Mesenchymal stem cell (in vitro differentiated cells and primary cell): ENCODE measurements around the gene TRIM61. TPM values are rescaled to one million over a fixed set of nuclear protein-coding genes. Genes with fewer than 3 reads are reported as not detected.
A peak's percentile ranks its signal among the peaks of the same experiment; 100 is the strongest.
"Not testable (repeated sequence)": the region's sequence is repeated elsewhere in the genome, so short reads cannot be mapped to it uniquely, and the experiment has no call there.

ENCODE experiments used
- DNase-seq: peaks from one replicate; pipeline ENCODE4 v3.0.0-alpha.2; 2013
- H2AFZ ChIP-seq: one replicate; pipeline ENCODE4 v1.6.1; 2013; ENCODE audit warnings: low read depth, mild to moderate bottlenecking, control low read depth, inconsistent platforms, low read length, moderate library complexity
- H2AK5ac ChIP-seq: 2 replicates; pipeline ENCODE4 v1.6.1; 2013; ENCODE audit warnings: low read length, moderate library complexity, mild to moderate bottlenecking, inconsistent platforms; ENCODE audit not compliant: severe bottlenecking
- H2BK120ac ChIP-seq: one replicate; pipeline ENCODE4 v1.6.1; 2013; ENCODE audit warnings: low read depth, mild to moderate bottlenecking, inconsistent platforms, low read length, moderate library complexity
- H2BK12ac ChIP-seq, 2 experiments: one replicate each; pipeline ENCODE4 v1.6.1; 2013; ENCODE audit warnings: inconsistent platforms in 2 of 2, low read length in 2 of 2, mild to moderate bottlenecking in 2 of 2, moderate library complexity in 2 of 2, control low read depth in 1 of 2
- H2BK15ac ChIP-seq: one replicate; pipeline ENCODE4 v1.6.1; 2013; ENCODE audit warnings: mild to moderate bottlenecking, low read depth, inconsistent platforms; ENCODE audit not compliant: poor library complexity, severe bottlenecking
- H2BK5ac ChIP-seq: 2 replicates; pipeline ENCODE4 v1.6.1; 2013; ENCODE audit warnings: low read depth, mild to moderate bottlenecking, low read length, control low read depth, inconsistent platforms; ENCODE audit not compliant: poor library complexity, severe bottlenecking
- H3K14ac ChIP-seq, 2 experiments: one replicate each; pipeline ENCODE4 v1.6.1; 2013; ENCODE audit warnings: inconsistent platforms in 2 of 2, low read length in 2 of 2, control low read depth in 1 of 2, mild to moderate bottlenecking in 1 of 2, moderate library complexity in 1 of 2
- H3K18ac ChIP-seq, 2 experiments: one replicate each; pipeline ENCODE4 v1.6.1; 2013; ENCODE audit warnings: inconsistent platforms in 2 of 2, low read length in 2 of 2, control low read depth in 1 of 2, low read depth in 1 of 2, mild to moderate bottlenecking in 1 of 2
- H3K23ac ChIP-seq, 2 experiments: one replicate each; pipeline ENCODE4 v1.6.1; 2013; ENCODE audit warnings: inconsistent platforms in 2 of 2, low read length in 2 of 2, mild to moderate bottlenecking in 2 of 2, moderate library complexity in 2 of 2, control low read depth in 1 of 2
- H3K27ac ChIP-seq: 2 replicates; pipeline ENCODE4 v1.5.1; 2013; ENCODE audit warnings: mild to moderate bottlenecking, moderate library complexity, low read length, control low read depth, inconsistent platforms; ENCODE audit not compliant: poor library complexity, severe bottlenecking
- H3K27me3 ChIP-seq, 2 experiments: 2 replicates each; pipeline versions ENCODE4 v1.6.1 to v1.7.0; 2013; ENCODE audit warnings: low read length in 2 of 2, mild to moderate bottlenecking in 2 of 2, moderate library complexity in 2 of 2, control low read depth in 1 of 2, inconsistent platforms in 1 of 2; ENCODE audit not compliant: control insufficient read depth in 1 of 2, insufficient read depth in 1 of 2
- H3K36me3 ChIP-seq, 2 experiments: 2 replicates each; pipeline versions ENCODE4 v1.6.1 to v1.7.0; 2013; ENCODE audit warnings: low read length in 2 of 2, control low read depth in 1 of 2, inconsistent platforms in 1 of 2, low read depth in 1 of 2, mild to moderate bottlenecking in 1 of 2; ENCODE audit not compliant: insufficient read depth in 2 of 2, control insufficient read depth in 1 of 2
- H3K4ac ChIP-seq, 2 experiments: one replicate each; pipeline ENCODE4 v1.6.1; 2013; ENCODE audit warnings: inconsistent platforms in 2 of 2, low read length in 2 of 2, mild to moderate bottlenecking in 2 of 2, moderate library complexity in 2 of 2, control low read depth in 1 of 2, low read depth in 1 of 2
- H3K4me1 ChIP-seq: 2 replicates; pipeline ENCODE4 v1.6.1; 2013; ENCODE audit warnings: low read depth, low read length, control low read depth; ENCODE audit not compliant: control insufficient read depth, insufficient read depth
- H3K4me2 ChIP-seq: 2 replicates; pipeline ENCODE4 v1.6.1; 2013; ENCODE audit warnings: low read length, mild to moderate bottlenecking, inconsistent platforms; ENCODE audit not compliant: poor library complexity, severe bottlenecking
- H3K4me3 ChIP-seq, 2 experiments: 2 replicates each; pipeline versions ENCODE4 v1.5.1 to v1.7.0; 2013; ENCODE audit warnings: low read length in 2 of 2, mild to moderate bottlenecking in 2 of 2, control low read depth in 1 of 2, low read depth in 1 of 2; ENCODE audit not compliant: insufficient read depth in 1 of 2
- H3K79me1 ChIP-seq: replicated peaks from 2 replicates; pipeline ENCODE4 v1.6.1; 2013; ENCODE audit warnings: mild to moderate bottlenecking, control low read depth, low read length, inconsistent platforms; ENCODE audit not compliant: poor library complexity, severe bottlenecking
- H3K9ac ChIP-seq: 2 replicates; pipeline ENCODE4 v1.7.0; 2013; ENCODE audit warnings: mild to moderate bottlenecking, low read length, moderate library complexity
- H3K9me3 ChIP-seq: 2 replicates; pipeline ENCODE4 v1.7.0; 2013; ENCODE audit warnings: mild to moderate bottlenecking, low read length; ENCODE audit not compliant: control insufficient read depth
- H4K8ac ChIP-seq: one replicate; pipeline ENCODE4 v1.6.1; 2013; ENCODE audit warnings: inconsistent platforms, mild to moderate bottlenecking, low read length, moderate library complexity
- H4K91ac ChIP-seq: one replicate; pipeline ENCODE4 v1.6.1; 2013; ENCODE audit warnings: mild to moderate bottlenecking, low read length, inconsistent platforms
- WGBS: methylation state at CpG from one replicate; pipeline ENCODE4 v1.1.7; 2013; ENCODE audit warnings: mixed read lengths; 5-methylcytosine and 5-hydroxymethylcytosine counted together
- polyA plus RNA-seq, 2 experiments: library from polyadenylated mRNA; stranded (reverse); fragments of 200-250 nt; gene quantifications; one replicate each; pipeline ENCODE4 v1.2.3, GENCODE V29; 2013

Gene TRIM61
- polyA plus RNA-seq (2013, experiment 1 of 2) = 1.0 TPM
- polyA plus RNA-seq (2013, experiment 2 of 2) = 0.78 TPM

- no peak within 1 kb of the TSS for H3K27ac ChIP-seq
- H3K9ac ChIP-seq = peak within 1 kb of the TSS; percentile 90
- H3K14ac ChIP-seq = no peak within 1 kb of the TSS
- DNase-seq = peak; percentile 29
- no peak within 1 kb of the TSS for H2AK5ac ChIP-seq
- peak within 1 kb of the TSS; percentile 28 for H4K8ac ChIP-seq
- no peaks in the 10 kb centered on the region for H3K9me3 ChIP-seq
- H3K36me3 ChIP-seq = peaks cover 0 to 3% of the 10 kb centered on the region in 2 experiments
- WGBS = 64% methylated on average over 22 of the region's 27 CpGs
- H2BK12ac ChIP-seq = no peak within 1 kb of the TSS
- H3K18ac ChIP-seq = no peak within 1 kb of the TSS
- H2BK15ac ChIP-seq = no peak within 1 kb of the TSS
- no peaks in the 10 kb centered on the region for H3K79me1 ChIP-seq
- no peak within 1 kb of the TSS for H2BK120ac ChIP-seq
- H2BK5ac ChIP-seq = no peak within 1 kb of the TSS
- H4K91ac ChIP-seq = no peak within 1 kb of the TSS
- peak within 1 kb of the TSS; percentile 65 to 81 for H3K4me3 ChIP-seq
- H3K4me1 ChIP-seq = peaks cover 4% of the 10 kb centered on the region
- no peaks in the 10 kb centered on the region for H3K27me3 ChIP-seq
- H3K4me2 ChIP-seq = peak within 1 kb of the TSS; percentile 70
- no peak within 1 kb of the TSS for H2AFZ ChIP-seq
- no peak within 1 kb of the TSS for H3K4ac ChIP-seq
- no peak within 1 kb of the TSS for H3K23ac ChIP-seq
Measured at GRCh38 chr4:164977243-164978164, at the start of gene TRIM61. TRIM61 (minus strand) TSS chr4:164977657; CDS start chr4:164970002, 7,655 bp downstream.

DNA sequence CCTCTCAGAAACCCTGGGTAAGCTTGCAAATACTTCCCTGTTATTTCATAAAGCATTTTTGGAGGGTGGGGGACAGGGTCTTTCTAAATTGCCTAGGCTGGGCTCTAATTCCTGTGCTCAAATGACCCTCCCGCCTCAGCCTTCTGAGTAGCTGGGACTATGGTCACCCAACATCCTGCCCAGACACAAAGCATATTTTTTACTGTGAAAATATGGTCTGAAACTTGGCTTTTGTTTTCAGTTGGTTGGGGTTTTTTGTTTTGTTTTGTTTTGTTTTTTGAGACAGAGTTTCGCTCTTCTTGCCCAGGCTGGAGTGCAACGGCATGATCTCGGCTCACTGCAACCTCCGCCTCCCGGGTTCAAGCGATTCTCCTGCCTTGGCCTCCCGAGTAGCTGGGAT is 48.3 kb upstream of the TRIM61 start:
- H2BK12ac ChIP-seq, H3K9me3 ChIP-seq, H3K23ac ChIP-seq, H3K36me3 ChIP-seq, H2BK120ac ChIP-seq, H3K9ac ChIP-seq, H3K27ac ChIP-seq, H3K4me3 ChIP-seq, DNase-seq, H3K79me1 ChIP-seq, H3K18ac ChIP-seq, H4K8ac ChIP-seq, H2AK5ac ChIP-seq, H3K27me3 ChIP-seq, H3K4me1 ChIP-seq, H3K4me2 ChIP-seq, H2BK5ac ChIP-seq, H3K4ac ChIP-seq, H2AFZ ChIP-seq, H2BK15ac ChIP-seq, H3K14ac ChIP-seq, H4K91ac ChIP-seq: not testable (repeated sequence)
- 91% methylated on average over 5 of the region's 8 CpGs for WGBS

GRCh38 chr4:165019995-165020394 is 42.5 kb upstream of the TRIM61 start:
- not testable (repeated sequence) for H3K27ac ChIP-seq, H3K9me3 ChIP-seq, H3K14ac ChIP-seq, H2AFZ ChIP-seq, DNase-seq, H4K91ac ChIP-seq, H3K4ac ChIP-seq, H2AK5ac ChIP-seq, H3K18ac ChIP-seq, H3K4me2 ChIP-seq, H4K8ac ChIP-seq, H2BK5ac ChIP-seq, H3K4me1 ChIP-seq, H2BK120ac ChIP-seq, H2BK12ac ChIP-seq, H3K9ac ChIP-seq, H3K27me3 ChIP-seq, H3K4me3 ChIP-seq, H3K79me1 ChIP-seq, H3K23ac ChIP-seq, H3K36me3 ChIP-seq, H2BK15ac ChIP-seq
- WGBS = 94% methylated on average over 19 of the region's 30 CpGs

DNA sequence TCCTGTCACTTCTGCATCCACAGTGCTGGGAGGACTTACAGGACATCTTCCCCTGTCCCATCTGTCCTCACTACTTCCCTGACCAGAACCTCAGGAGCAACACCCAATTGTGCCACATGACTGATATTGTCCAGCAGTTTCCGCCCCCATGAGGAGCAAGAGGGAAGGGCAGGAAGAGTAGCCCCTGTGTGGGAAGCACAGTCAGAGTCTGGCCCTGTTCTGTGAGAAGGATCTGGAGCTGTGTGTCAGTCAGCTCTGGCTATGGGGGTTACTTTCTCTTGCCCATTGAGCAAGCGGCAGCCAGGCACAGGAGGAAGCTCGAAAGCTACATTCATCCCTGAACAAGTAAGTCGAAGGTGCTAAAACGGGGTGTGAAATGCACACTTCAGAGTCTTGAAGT is 39.5 kb upstream of the TRIM61 start:
- Histone ChIP-seq H3K14ac (no peak overlapping the region), H2BK15ac (no peak overlapping the region), H3K4me2 (no peak overlapping the region), H3K36me3 (no peaks in the 10 kb centered on the region), H2AK5ac (no peak overlapping the region), H2BK12ac (no peak overlapping the region), H3K23ac (no peak overlapping the region), H3K4me3 (no peak overlapping the region), H3K4ac (no peak overlapping the region), H4K8ac (no peak overlapping the region), H2BK5ac (no peak overlapping the region), H3K18ac (no peak overlapping the region), H3K79me1 (no peaks in the 10 kb centered on the region), H2AFZ (no peak overlapping the region), H3K9ac (no peak overlapping the region), H3K27me3 (no peaks in the 10 kb centered on the region), H2BK120ac (no peak overlapping the region), H3K9me3 (no peaks in the 10 kb centered on the region), H3K4me1 (no peaks in the 10 kb centered on the region), H3K27ac (no peak overlapping the region), H4K91ac (no peak overlapping the region)
- WGBS = 79% methylated on average over 5 of the region's 5 CpGs
- peak; percentile 1 for DNase-seq
